HEK293T (cell line): ENCODE data around the gene PDS5A.

Experiments used
- BHLHE40 ChIP-seq: fragments of 450-650 bp; IDR thresholded peaks from 2 replicates; pipeline ENCODE4 v1.6.1; 2016; ENCODE audit warnings: mild to moderate bottlenecking, moderate library complexity, borderline replicate concordance
- CTBP1 ChIP-seq: fragments of 450-650 bp; IDR thresholded peaks from 2 replicates; pipeline ENCODE4 v1.6.1; 2016; ENCODE audit warnings: borderline replicate concordance
- ELF4 ChIP-seq: fragments of 450-650 bp; IDR thresholded peaks from 2 replicates; pipeline ENCODE4 v1.6.1; 2017; ENCODE audit warnings: antibody characterized with exemption
- FOXA1 ChIP-seq: fragments of 450-650 bp; IDR thresholded peaks from 2 replicates; pipeline ENCODE4 v1.6.1; 2016; ENCODE audit warnings: mild to moderate bottlenecking
- FOXK2 ChIP-seq: fragments of 450-650 bp; IDR thresholded peaks from 2 replicates; pipeline ENCODE4 v1.6.1; 2016; ENCODE audit warnings: mild to moderate bottlenecking
- FOXM1 ChIP-seq: fragments of 450-650 bp; IDR thresholded peaks from 2 replicates; pipeline ENCODE4 v1.6.1; 2017; ENCODE audit warnings: mild to moderate bottlenecking, borderline replicate concordance
- HDGF ChIP-seq: fragments of 450-650 bp; IDR thresholded peaks from 2 replicates; pipeline ENCODE4 v1.6.1; 2017; ENCODE audit warnings: antibody characterized with exemption, borderline replicate concordance
- L3MBTL2 ChIP-seq: fragments of 450-650 bp; conservative IDR thresholded peaks from 2 replicates; pipeline ENCODE4 v1.6.1; 2016; ENCODE audit warnings: mild to moderate bottlenecking
- NFRKB ChIP-seq: fragments of 450-650 bp; IDR thresholded peaks from 2 replicates; pipeline ENCODE4 v1.6.1; 2016; ENCODE audit warnings: mild to moderate bottlenecking, moderate library complexity
- SP1 ChIP-seq: fragments of 450-650 bp; IDR thresholded peaks from 2 replicates; pipeline ENCODE4 v1.6.1; 2017
- SUZ12 ChIP-seq: fragments of 450-650 bp; IDR thresholded peaks from 2 replicates; pipeline ENCODE4 v1.6.1; 2016; ENCODE audit warnings: mild to moderate bottlenecking
- ZNF384 ChIP-seq: fragments of 450-650 bp; IDR thresholded peaks from 2 replicates; pipeline ENCODE4 v1.6.1; 2016
- TF ChIP-seq, protein P1 (sequence below): fragments of 450-650 bp; IDR thresholded peaks from 2 replicates; pipeline ENCODE4 v1.6.1; 2016

DNA sequence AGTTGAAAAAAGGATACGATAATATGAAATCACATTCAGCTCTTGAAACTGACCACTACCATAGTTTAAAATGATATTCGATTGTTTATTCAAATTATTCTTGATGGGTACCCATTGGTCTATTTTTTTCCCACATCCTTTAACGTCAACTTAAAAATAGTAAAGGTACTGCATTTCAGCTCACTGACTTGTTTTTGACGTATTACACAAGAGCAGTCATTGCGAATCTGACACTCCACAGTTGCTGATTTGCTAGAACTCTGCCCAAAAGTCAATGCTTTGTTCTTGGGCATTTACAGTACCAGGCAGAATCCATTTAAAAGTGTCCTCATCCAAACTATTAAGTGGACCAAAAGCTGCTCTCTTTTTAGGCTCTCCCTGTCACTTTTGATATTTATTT is 1.2 kb upstream of the PDS5A start:
- TF ChIP-seq SP1: no peak
- no peak for TF ChIP-seq FOXM1
- no peak for TF ChIP-seq FOXA1
- no peak for TF ChIP-seq L3MBTL2
- no peak for TF ChIP-seq FOXK2
- no peak for TF ChIP-seq ZNF384
- no peak for TF ChIP-seq NFRKB
- TF ChIP-seq ELF4: no peak
- TF ChIP-seq SUZ12: no peak
- TF ChIP-seq HDGF: no peak
- TF ChIP-seq BHLHE40: no peak
- TF ChIP-seq, protein P1, sequence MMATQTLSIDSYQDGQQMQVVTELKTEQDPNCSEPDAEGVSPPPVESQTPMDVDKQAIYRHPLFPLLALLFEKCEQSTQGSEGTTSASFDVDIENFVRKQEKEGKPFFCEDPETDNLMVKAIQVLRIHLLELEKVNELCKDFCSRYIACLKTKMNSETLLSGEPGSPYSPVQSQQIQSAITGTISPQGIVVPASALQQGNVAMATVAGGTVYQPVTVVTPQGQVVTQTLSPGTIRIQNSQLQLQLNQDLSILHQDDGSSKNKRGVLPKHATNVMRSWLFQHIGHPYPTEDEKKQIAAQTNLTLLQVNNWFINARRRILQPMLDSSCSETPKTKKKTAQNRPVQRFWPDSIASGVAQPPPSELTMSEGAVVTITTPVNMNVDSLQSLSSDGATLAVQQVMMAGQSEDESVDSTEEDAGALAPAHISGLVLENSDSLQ: no peak
- no peak for TF ChIP-seq CTBP1
